ENCODE data around the gene RPL35.

The RPL35 gene

DNA sequence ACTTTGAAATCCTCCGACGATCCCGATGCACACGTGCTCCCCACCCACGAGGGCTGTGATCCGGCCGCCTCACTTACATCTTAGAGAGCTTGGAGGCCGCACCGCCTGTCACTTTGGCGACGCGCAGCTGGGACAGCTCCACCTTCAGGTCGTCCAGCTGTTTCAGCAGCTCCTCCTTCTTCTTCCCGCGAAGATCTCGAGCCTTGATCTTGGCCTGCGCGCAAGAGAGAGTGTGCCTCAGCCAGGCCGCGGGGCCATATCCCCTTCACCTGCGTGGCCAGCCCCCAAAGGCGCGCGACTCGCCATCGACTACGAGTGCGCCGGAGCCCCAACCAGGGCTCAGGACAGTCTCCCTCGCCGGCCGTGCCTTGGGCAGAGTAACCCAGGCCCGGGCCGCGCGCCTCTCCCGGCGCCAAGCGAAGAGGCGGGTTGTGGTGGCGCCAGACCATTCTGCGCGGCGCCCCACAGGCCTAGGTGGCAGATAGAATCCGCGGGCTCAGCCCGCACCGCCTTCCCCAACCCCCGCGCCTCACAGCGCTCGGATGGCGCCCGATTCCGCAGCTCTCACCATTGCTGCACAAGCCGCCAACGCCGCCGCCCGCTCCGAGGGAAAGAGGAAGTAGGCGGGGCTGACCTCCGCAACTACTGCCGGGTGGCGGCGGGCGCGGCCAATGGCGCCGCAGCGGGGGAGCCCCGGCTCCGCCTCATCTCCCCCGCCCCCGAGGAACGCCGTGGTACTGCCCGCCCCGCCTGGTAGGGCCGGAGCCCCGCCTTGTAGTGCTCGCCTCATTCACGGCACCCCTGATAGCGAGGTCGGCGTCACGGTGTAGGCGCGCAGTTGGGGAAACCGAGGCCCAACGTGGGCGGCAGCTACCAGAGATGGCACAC, at the start of gene RPL35, which contains the start of gene ARPC5L:
Gene RPL35, minus strand, starts transcription at position 616 of the 888 bp plus-strand sequence. Its CDS starts 45 bp downstream, at position 571.
Gene ARPC5L, plus strand, starts transcription at position 789 of the 888 bp plus-strand sequence. CDS start 7,161 bp downstream, outside the sequence.
- peak; percentile 96 for DNase-seq

DNA sequence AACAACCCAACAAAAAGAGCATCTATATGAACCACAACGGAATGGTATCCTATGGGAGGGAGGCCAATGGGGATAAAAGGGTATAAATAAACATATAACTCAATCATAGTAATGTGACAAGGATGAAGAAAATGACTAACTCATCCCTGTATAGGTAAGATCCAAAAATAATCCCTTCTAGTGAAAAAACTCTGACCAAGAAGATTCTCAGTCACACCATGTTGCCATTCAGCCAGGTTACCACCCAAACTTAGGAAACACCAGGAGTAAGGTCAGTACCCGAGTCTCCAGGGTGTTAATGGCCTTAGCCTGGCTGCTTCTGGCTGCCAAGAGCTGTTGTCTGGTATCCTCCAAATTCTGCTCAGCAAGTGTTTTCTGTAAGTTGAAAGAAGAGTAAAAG, 46.3 kb upstream of the RPL35 start:
- no peak for DNase-seq

GRCh38 chr9:124906966-124907365, 45.2 kb upstream of the RPL35 start:
- DNase-seq = no peak

GRCh38 chr9:124899845-124900244, 38.1 kb upstream of the RPL35 start:
- DNase-seq = no peak

GRCh38 chr9:124897570-124898460, 36.1 kb upstream of the RPL35 start:
- DNase-seq = no peak

DNA sequence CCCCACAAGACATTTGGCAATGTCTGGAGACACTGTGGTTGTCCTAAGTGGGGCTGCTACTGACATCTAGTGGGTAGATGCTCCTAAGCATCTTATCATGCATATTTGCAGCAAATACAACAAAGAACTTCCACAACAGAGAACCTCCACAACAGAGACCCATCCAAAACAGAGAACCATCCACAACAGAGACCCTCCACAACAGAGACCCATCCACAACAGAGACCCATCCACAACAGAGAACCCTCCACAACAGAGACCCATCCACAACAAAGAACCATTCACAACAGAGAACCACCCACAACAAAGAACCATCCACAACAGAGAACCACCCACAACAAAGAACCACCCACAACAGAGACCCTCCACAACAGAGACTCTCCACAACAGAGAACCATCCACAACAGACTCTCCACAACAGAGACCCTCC, 33.0 kb upstream of the RPL35 start:
- no peak for DNase-seq

DNA sequence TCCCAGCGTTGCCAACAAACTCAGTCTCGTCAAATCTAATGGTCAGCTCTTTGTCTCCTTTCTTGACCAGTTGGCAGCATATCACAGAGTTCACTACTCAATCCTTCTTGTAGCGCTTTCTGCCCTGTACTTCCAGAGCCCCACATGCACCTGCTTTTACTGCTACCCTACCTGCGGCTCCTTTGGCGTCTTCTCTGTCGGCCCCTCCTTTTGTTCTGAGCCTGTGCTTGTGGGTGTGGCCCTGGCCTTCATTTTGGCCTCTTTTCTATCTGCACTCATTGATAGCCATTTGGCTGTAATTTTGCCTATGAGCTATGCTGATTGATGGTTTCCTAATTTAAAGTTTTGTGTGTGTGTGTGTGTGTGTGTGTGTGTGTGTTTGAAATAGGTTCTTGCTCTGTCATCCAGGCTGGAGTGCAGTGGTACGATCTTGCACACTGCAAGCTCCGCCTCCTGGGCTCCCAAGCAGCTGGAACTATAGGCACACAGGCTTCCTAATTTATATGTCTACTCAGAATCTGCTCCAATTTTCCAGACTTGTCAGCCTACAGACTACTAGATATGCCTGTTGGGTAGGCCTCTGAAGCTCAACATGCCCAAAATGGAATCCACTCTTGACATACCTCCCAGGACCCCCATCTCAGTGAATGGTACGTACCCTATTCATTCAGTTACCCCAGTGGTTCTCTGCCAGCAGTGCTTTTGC, 32.4 kb upstream of the RPL35 start:
- no peak for DNase-seq

DNA sequence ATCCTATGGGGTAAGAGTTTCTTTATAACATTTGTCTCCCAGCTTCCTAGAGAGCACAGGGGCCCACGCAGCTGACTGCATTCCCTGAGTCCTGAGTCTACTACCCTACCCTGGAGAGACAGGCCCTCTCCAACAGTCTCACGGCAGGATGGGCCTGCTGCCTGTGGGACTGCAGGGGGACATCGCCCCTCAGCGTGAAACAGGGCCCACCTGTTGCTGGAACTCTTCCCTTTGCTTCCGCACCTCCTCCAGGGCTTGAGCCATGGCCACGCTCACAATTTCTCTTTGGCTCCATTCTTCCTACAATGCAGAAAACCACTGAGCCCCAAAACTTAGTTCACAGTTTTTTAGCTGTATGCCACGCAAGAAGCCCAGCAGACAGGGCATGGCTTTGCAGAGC, 28.4 kb upstream of the RPL35 start:
- DNase-seq = no peak

DNA sequence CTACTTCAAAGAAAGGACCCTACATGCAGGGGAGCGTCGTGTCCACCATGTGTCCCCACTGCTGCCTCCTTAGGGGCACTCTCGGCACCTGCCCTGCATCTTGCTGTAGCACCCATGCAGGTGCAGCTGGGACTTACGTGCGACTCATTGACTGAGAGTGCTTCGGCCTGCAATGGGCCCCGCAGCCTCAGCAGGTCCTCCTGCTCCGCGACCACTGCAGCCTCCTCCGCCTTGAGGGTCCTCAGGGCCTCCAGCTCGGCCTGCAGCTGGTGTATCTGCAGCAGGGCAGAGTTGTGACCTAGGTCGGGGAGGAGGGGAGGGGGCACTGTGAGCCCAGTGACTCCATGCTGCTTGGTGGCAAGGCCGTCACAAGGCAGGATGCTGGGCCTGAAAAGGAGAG, 27.2 kb upstream of the RPL35 start:
- DNase-seq = no peak

DNA sequence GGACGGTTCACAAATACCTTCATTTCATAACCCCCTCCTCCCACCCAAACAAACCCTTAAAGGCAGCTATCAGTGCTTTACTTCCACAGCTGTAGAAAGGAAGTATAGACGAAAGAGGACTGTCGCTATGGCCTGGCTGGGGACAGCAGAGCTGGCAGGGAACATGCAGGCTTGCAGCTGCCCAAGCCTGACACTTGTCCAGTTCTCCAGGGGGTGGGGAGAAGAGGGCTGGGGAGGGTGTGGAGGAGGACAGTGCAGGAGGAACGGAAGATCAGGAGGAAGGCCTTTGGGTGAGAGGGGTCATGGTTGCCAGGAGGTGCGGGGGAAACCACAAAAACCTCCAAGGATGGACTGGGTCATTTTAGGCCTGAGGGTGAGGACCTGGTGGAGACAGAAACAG, 26.1 kb upstream of the RPL35 start:
- no peak for DNase-seq

- DNase-seq = no peak
Observed at GRCh38 chr9:124886866-124887492, 25.2 kb upstream of the RPL35 start.

DNA sequence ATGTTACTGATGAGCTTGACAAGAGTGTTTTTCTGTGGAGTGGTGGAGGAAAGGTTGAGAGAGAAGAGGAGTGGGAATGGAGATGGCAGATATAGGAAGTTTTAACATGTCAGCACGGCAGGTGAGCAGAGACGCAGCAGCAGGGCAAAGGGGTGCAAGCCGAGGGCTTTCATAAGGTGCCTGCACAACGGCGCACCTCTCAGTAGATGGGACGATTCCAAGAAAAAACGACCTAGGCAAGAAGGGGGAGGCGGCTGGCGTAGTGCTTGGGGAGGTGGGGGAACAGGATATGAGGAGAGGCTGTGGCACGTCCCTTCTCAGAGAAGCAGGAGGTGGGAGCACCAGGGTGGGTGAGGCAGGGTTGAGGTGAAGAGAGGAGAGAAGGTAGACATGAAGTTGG, 24.7 kb upstream of the RPL35 start:
- DNase-seq = no peak

DNA sequence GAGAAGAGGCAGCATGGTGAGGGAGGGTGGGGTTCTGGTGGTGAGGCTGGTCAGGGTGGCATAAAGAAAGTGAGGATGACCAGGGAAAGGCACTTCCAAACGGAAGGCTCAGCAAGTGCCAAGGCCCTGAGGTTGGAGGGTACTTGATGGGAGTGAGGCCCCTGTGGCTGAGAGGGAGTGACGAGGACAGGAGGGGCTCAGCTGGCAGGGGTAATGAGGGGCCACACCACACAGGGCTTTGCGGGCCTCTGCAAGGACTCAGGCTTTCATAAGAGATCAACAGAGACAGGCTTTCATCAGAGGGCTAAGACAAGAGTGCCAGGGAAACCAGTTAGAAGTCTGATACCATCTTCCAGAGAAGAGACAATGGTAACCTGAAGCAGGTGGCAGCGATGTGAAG, 23.8 kb upstream of the RPL35 start:
- no peak for DNase-seq

DNA sequence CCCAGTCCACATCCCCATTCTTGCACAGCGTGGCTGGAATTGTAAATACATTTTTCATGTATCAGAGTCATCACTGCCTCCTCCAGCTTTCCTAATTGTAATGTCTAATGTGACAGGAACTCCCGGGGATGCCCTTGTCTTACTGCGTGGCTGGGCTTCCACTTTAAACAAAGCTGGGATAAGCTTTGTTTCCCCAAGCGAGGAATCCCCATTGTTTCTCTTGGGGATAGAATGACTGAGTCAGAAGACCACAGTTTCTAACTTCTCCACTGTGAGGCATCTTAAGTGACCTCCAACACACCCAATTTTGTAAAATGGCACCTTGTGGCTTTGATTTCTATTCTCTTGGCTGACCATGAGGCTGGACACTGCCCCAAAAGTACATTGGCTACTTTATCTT, 22.6 kb upstream of the RPL35 start:
- DNase-seq = no peak

DNA sequence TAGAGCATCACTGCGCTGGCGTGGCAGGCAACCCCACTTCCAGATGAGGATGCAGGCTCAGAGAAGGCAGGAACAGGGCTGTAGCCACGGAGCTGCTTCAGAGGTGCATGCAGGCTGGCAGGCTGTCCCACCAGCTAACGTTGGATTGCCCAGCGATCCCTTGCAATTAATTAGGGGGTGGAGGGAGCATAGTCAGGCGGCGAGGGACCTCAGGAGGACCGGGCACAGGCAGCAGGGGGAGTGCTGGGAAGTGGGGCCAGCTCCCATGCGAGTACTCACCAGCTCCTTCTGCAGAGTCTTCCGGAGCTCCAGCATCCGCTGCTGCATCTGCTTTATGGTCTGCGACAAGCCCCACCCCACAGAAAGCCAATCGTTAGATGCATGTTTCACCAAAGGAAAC, 20.5 kb upstream of the RPL35 start:
- no peak for DNase-seq

DNA sequence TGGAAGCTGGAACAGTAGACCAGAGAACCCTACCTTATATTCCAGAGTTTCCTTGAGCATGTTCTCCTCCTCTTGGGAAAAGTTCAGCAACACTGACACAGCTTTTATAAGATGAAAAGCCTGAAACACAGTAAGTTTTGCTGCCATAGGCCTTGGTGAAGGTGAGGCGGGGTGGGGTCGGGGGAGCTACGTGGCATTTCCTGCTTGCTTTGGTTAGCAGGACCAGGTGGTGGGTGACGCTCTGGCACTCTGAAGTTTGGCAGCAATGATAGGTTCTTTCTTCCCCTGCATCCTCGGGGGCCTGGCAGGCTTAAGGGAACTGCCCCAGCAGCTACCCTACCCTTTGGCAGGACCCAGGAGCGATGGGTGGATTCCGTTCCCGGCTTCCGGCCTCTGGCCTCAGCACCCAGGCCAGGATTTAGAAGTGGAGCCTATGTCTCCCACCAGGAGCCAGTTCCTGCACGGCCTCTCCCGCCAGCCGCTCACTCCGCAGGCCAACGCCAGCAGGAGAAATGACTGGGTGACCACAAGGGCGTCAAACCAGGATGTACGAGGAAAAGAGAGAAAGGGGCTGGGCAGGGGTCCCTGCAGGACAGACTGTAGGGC, 19.5 kb upstream of the RPL35 start:
- DNase-seq = no peak

GRCh38 chr9:124880501-124880900, 18.7 kb upstream of the RPL35 start:
- no peak for DNase-seq

DNA sequence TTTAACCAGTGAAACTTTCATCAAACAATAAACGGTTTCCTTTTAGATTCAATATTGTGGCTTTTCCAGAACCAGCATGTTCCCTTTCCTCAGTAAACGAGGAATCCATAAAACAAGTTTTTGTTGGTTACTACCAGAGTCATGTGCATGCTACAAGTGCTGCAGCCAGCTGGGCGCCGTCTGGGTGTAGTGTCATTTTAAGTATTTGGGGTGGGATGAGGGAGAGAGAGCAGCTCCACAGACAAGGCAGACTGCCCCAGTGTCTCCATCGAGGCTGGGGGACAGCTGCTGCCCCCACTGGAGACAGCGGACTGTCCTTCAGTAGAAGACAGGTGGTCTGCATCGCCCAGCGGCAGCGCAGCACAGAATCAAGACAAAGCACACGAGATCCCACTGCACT, 17.5 kb upstream of the RPL35 start:
- no peak for DNase-seq

GRCh38 chr9:124878518-124878917, 16.8 kb upstream of the RPL35 start:
- DNase-seq = no peak

DNA sequence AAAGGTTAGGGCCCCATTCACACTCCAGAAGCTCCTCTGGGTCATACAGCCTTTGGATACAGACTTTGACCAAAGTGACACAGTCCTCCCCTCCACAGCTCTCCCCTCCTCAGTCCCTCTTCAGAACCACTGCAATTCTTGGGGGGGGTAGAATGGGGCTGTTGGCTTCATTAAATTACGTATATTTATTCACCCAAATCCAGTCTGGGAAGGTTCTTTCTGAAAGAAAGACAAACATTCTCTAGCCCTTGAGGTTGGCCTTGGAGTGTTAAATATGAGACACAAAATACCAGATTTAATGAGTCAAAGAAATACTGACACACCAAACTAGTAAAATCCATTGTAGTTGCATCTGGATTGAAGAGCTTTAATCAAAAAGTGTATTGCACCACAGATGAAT, 16.3 kb upstream of the RPL35 start:
- DNase-seq = no peak

GRCh38 chr9:124877021-124877782, 15.4 kb upstream of the RPL35 start:
- DNase-seq = no peak

Measured in stimulated activated CD4-positive, alpha-beta T cell treated with anti-CD3 and anti-CD28 coated beads, Interleukin-1b, Interleukin-23, amount 100 ng/mL, for 48 hours (primary cell).